GM12878 (cell line): ENCODE data around the gene BAIAP2L1.

Experiments used
- CBFB ChIP-seq: IDR thresholded peaks from 2 replicates; pipeline ENCODE4 v1.6.1; 2016; ENCODE audit warnings: antibody characterized with exemption, low read depth
- CBX5 ChIP-seq: sonication (generic); IDR thresholded peaks from 2 replicates; pipeline ENCODE4 v1.6.1; 2016; ENCODE audit warnings: low read depth, moderate library complexity, mild to moderate bottlenecking, inconsistent platforms
- EGR1 ChIP-seq, 2 experiments: IDR thresholded peaks; 1 replicate in 1 of 2; 2 replicates in 1 of 2; pipeline ENCODE4 v1.6.1; 2011 to 2012; ENCODE audit warnings: low read depth in 2 of 2, low read length in 2 of 2, borderline replicate concordance in 1 of 2, mild to moderate bottlenecking in 1 of 2, moderate library complexity in 1 of 2
- EZH2 ChIP-seq: IDR thresholded peaks from 2 replicates; pipeline ENCODE4 v1.6.1; 2012; ENCODE audit warnings: low read depth, mild to moderate bottlenecking, control low read depth, inconsistent platforms, low read length, borderline replicate concordance; ENCODE audit not compliant: control insufficient read depth
- HDGF ChIP-seq: fragments of 450-650 bp; IDR thresholded peaks from 2 replicates; pipeline ENCODE4 v1.6.1; 2016; ENCODE audit warnings: antibody characterized with exemption
- KLF5 ChIP-seq: fragments of 450-650 bp; IDR thresholded peaks from 2 replicates; pipeline ENCODE4 v1.6.1; 2014; ENCODE audit warnings: mild to moderate bottlenecking; ENCODE audit not compliant: partially characterized antibody
- NFYA ChIP-seq: IDR thresholded peaks from 2 replicates; pipeline ENCODE4 v1.6.1; 2011; ENCODE audit warnings: low read depth, mild to moderate bottlenecking, low read length, improper control_type of control experiment, borderline replicate concordance
- POLR2AphosphoS5 ChIP-seq: IDR thresholded peaks from 2 replicates; pipeline ENCODE4 v1.6.1; 2011; ENCODE audit warnings: mild to moderate bottlenecking, low read length, inconsistent platforms
- SP1 ChIP-seq: IDR thresholded peaks from one replicate; pipeline ENCODE4 v1.6.1; 2011; ENCODE audit warnings: low read depth, low read length
- SPI1 ChIP-seq: IDR thresholded peaks from 2 replicates; pipeline ENCODE4 v1.6.1; 2011; ENCODE audit warnings: low read depth, mild to moderate bottlenecking, low read length, moderate library complexity, borderline replicate concordance; ENCODE audit not compliant: insufficient read depth
- TF ChIP-seq, protein P1 (sequence below): fragments of 450-650 bp; IDR thresholded peaks from 2 replicates; pipeline ENCODE4 v1.6.1; 2016; ENCODE audit warnings: mild to moderate bottlenecking
- TF ChIP-seq, protein P2 (sequence below), 3 experiments: IDR thresholded peaks in 2 of 3; conservative IDR thresholded peaks in 1 of 3; 2 replicates each; pipeline ENCODE4 v1.5.1; 2011; ENCODE audit warnings: low read depth in 3 of 3, low read length in 3 of 3, mild to moderate bottlenecking in 3 of 3, control low read depth in 2 of 3, moderate library complexity in 2 of 3, inconsistent platforms in 1 of 3, mixed read lengths in 1 of 3; ENCODE audit not compliant: control insufficient read depth in 2 of 3, insufficient read depth in 1 of 3; ENCODE audit errors: extremely low read depth in 1 of 3
- TF ChIP-seq, protein P3 (sequence below): fragments of 450-650 bp; formaldehyde crosslinking; IDR thresholded peaks from 2 replicates; pipeline ENCODE4 v1.4.0; 2020; ENCODE audit warnings: mild to moderate bottlenecking, moderate library complexity

DNA sequence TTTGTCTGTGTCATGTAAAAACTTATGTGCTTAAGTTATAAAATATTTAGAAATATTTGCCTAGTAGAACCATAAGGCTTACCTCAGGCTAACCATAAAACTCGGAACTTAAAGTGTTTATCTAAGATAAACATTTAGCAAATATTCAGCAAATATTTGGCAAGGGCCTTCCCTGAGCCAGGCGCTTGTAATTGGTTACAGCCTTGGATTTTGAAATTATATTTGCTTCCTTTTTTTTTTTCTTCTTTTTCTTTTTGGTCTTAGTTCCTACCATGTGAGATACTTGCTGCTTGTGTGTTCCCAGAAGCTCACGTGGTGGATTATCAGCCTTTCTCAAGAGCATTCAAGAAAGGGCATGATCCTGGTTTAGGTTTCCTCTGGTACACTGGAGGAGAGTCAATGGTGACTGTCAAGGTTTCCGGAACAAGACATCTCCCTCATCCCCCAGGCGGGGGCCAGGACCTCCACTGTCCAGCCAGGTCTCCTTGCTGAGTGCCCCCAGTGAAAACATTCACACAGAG lies 124.6 kb downstream of the BAIAP2L1 start:
- TF ChIP-seq SP1 (no peak), NFYA (no peak), HDGF (no peak), SPI1 (no peak), KLF5 (no peak), CBFB (no peak), EGR1 (IDR thresholded peaks at IDR 0.05; ENCODE audit: borderline replicate concordance in 1 of 2, low read depth in 2 of 2, low read length in 2 of 2) (no peak), EZH2 (no peak), CBX5 (no peak), POLR2AphosphoS5 (no peak)
- TF ChIP-seq, protein P1, sequence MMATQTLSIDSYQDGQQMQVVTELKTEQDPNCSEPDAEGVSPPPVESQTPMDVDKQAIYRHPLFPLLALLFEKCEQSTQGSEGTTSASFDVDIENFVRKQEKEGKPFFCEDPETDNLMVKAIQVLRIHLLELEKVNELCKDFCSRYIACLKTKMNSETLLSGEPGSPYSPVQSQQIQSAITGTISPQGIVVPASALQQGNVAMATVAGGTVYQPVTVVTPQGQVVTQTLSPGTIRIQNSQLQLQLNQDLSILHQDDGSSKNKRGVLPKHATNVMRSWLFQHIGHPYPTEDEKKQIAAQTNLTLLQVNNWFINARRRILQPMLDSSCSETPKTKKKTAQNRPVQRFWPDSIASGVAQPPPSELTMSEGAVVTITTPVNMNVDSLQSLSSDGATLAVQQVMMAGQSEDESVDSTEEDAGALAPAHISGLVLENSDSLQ: no peak
- TF ChIP-seq, protein P2, sequence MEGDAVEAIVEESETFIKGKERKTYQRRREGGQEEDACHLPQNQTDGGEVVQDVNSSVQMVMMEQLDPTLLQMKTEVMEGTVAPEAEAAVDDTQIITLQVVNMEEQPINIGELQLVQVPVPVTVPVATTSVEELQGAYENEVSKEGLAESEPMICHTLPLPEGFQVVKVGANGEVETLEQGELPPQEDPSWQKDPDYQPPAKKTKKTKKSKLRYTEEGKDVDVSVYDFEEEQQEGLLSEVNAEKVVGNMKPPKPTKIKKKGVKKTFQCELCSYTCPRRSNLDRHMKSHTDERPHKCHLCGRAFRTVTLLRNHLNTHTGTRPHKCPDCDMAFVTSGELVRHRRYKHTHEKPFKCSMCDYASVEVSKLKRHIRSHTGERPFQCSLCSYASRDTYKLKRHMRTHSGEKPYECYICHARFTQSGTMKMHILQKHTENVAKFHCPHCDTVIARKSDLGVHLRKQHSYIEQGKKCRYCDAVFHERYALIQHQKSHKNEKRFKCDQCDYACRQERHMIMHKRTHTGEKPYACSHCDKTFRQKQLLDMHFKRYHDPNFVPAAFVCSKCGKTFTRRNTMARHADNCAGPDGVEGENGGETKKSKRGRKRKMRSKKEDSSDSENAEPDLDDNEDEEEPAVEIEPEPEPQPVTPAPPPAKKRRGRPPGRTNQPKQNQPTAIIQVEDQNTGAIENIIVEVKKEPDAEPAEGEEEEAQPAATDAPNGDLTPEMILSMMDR (IDR thresholded peaks at IDR 0.05 in 2 of 3, conservative IDR thresholded peaks at IDR 0.05 in 1 of 3; ENCODE audit: control insufficient read depth in 2 of 3, extremely low read depth in 1 of 3, insufficient read depth in 1 of 3, low read depth in 3 of 3, low read length in 3 of 3): no peak
- TF ChIP-seq, protein P3, sequence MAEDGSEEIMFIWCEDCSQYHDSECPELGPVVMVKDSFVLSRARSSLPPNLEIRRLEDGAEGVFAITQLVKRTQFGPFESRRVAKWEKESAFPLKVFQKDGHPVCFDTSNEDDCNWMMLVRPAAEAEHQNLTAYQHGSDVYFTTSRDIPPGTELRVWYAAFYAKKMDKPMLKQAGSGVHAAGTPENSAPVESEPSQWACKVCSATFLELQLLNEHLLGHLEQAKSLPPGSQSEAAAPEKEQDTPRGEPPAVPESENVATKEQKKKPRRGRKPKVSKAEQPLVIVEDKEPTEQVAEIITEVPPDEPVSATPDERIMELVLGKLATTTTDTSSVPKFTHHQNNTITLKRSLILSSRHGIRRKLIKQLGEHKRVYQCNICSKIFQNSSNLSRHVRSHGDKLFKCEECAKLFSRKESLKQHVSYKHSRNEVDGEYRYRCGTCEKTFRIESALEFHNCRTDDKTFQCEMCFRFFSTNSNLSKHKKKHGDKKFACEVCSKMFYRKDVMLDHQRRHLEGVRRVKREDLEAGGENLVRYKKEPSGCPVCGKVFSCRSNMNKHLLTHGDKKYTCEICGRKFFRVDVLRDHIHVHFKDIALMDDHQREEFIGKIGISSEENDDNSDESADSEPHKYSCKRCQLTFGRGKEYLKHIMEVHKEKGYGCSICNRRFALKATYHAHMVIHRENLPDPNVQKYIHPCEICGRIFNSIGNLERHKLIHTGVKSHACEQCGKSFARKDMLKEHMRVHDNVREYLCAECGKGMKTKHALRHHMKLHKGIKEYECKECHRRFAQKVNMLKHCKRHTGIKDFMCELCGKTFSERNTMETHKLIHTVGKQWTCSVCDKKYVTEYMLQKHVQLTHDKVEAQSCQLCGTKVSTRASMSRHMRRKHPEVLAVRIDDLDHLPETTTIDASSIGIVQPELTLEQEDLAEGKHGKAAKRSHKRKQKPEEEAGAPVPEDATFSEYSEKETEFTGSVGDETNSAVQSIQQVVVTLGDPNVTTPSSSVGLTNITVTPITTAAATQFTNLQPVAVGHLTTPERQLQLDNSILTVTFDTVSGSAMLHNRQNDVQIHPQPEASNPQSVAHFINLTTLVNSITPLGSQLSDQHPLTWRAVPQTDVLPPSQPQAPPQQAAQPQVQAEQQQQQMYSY (CRISPR knock-in tag): no peak
